ENCODE results near the gene KIF26B.
"Not testable (repeated sequence)": the region's sequence is repeated elsewhere in the genome, so short reads cannot be mapped to it uniquely, and the experiment has no call there.

KIF26B gene

GRCh38 chr1:245327842-245328241 lies 173.1 kb downstream of the KIF26B start:
- no peak for DNase-seq

DNA sequence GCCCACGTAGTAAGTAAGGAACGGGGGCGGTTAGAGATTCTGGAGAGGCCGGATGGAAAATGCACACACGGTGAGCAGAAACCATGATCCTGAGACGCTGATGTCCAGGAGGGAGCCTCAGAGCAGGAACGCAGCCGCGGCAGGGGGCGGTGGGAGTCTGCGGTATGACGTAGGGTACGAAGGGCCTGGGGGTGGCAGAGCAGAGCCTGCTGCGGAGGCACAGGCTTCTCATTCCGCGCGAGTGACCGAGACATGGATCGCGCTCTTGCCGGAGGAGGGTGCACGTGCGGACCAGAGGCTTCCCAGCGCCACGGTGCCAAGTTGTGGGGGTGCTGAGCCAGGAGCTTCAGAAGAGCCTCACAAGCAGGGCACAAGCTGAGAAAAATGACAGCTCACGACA lies 176.2 kb downstream of the KIF26B start:
- DNase-seq, result no peak

GRCh38 chr1:245332085-245332484 lies 177.3 kb downstream of the KIF26B start:
- no peak for DNase-seq

DNA sequence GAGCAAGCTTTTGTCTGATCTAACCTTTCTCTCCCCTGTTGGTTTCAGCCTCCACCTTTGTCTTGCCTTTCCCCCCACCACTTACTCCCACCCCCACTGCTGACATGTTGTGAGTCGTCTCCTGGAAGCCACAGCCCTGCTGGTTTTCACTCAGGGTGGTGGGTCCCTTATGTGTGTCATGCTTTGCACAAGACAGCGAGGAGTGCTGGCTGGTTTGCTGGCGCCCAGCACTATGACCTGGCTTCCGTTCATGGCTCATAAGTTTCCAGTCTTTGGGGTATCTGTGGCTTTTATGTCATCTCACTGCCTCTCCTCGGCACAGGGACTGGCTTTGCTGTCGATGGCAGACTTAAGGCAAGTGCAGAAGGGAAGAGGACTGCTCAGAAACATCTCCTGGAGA lies 177.7 kb downstream of the KIF26B start:
- DNase-seq, result no peak

GRCh38 chr1:245334235-245334634 lies 179.4 kb downstream of the KIF26B start:
- DNase-seq, result no peak

DNA sequence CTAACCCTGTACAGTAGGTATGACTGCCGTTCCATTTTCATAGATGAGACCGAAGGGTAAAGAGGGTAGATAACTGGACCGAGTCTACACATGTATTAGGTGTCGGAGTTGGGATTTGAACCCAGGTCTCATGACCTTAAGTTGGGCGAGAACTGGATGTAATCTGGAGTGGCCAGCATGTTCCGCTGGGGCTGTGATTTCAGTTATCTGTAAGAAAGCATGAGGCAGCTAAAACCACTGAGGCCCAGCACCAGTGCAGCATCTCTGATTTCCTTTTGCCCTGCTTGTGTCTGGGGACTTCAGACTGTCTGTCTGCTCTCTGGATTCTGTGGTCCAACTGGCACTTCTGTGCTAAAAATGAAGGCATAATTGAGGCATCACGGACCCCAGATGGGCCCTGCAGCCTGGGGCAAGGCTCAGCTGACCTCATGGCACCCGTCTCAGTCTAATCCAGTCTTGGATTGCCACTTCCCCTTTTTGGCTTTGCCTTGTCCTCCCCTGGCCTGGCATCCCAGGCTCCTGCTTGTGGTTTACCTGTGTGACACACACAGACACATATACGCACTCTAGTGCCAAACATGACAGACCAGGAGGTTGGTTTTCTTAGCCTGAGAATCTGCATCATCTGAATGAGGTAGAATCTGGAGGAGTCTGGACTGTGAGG lies 180.2 kb downstream of the KIF26B start:
- no peak for DNase-seq

GRCh38 chr1:245335684-245336083 lies 180.9 kb downstream of the KIF26B start:
- not testable (repeated sequence) for DNase-seq

GRCh38 chr1:245336149-245336983 lies 181.6 kb downstream of the KIF26B start:
- DNase-seq, result no peak

GRCh38 chr1:245336984-245337355 lies 182.2 kb downstream of the KIF26B start:
- DNase-seq, result not testable (repeated sequence)

GRCh38 chr1:245337829-245338484 lies 183.2 kb downstream of the KIF26B start:
- no peak for DNase-seq

- no peak for DNase-seq
Measured at GRCh38 chr1:245338485-245338877, 183.7 kb downstream of the KIF26B start.

DNA sequence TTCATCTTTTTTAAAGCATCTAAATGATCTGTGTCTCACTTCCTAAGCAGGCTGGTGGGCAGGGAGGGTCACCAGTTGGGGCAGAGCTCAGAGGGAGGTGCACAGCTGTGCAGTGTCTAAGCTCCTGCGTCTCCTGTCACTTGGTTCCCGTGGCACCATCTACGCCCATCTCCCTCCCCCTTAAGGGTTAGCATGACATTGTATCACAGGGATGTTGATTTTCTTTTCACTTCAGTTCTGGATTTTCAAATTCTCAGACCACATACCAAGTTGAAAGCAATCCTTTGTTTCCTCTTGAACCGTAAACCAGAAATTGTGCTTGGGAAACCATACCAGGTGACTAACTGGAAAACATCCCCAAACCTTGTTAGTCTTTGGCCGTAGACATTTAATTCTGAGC lies 187.0 kb downstream of the KIF26B start:
- no peak for DNase-seq

- no peak for DNase-seq
Measured at GRCh38 chr1:245345191-245345884, 190.6 kb downstream of the KIF26B start.

GRCh38 chr1:245348626-245349025 lies 193.8 kb downstream of the KIF26B start:
- no peak for DNase-seq

DNA sequence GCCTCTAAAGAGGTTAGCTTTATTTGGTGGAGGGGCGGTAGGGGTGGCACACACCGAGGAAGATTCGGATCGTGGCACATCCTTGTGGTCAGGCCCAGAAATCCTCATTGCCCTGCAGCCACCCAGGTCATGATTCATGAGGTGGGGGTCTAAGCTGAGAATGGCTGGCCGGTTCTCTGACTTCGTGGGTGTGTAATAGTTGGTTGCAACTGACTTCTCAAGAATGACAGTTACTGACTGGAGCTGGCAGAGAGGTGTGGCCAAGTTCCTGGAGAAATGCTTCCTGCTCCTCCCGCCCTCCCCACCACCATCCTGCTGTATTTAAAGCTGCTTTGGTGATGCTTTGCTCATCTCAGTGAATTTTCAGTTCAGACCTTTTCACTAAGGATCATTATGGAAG lies 198.6 kb downstream of the KIF26B start:
- no peak for DNase-seq

GRCh38 chr1:245353915-245354775 lies 199.4 kb downstream of the KIF26B start:
- no peak for DNase-seq

DNA sequence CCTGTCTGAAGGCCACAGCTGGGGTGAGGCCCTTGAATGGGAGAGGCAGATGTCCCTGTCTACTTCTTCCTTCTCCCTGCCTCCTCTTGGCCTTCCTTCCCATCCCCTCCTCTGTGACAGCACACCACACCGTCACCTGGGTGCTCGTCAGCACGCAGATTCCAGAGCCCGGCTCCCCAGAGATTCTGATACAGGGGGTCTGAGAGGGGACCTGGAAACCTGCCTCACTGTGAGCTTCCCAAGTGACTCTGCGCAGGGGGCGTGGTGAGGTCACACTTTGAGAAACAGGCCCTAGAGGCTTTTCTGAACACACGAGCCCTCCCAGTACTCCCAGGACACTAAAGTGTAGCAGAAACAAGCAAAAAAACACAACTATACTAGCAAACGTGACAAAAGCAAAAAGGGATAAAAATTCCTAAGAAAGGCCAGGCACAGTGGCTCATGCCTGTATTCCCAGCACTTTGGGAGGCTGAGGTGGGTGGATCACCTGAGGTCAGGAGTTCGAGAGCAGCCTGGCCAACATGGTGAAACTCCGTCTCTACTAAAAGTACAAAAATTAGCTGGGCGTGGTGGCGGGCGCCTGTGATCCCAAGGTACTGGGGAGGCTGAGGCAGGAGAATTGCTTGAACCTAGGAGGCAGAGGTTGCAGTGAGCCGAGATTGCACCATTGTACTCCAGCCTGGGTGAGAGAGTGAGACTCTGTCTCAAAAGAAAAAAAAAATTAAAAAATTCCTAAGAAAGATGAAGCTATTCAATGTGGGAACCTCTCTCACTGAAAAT lies 201.3 kb downstream of the KIF26B start:
- DNase-seq, result not testable (repeated sequence)

DNA sequence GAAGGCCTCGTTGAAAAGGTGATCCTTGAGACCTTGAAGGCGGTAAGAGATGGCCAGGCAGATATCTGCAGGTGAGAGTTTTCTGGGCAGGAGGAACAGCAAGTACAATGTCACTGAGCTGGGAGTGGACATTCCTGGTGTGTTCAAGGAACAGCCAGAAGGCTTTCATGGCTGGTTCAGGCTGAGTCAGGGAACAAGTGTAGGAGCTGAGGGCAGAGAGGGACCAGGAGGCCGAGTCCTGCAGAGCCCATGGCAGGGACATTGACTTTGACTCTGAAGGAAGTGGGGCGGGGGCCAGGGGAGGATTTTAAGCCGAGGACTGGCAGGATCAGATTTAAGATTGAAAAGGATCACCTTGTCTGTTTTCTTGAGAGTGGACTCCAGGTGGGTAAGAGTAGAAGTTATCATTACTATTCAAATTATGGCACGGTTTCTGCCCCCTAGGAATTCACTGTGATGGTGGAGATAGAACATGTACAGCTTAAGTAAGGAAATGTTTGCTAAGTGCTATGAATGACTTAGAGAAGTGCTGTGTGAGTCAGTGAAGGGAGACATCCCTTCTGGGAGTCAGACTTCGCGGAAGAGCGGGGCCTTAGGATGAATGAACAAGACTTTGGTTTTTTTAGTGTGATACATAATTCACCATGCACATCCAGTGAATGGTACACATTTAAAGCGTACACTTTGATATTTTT lies 202.3 kb downstream of the KIF26B start:
- no peak for DNase-seq

DNA sequence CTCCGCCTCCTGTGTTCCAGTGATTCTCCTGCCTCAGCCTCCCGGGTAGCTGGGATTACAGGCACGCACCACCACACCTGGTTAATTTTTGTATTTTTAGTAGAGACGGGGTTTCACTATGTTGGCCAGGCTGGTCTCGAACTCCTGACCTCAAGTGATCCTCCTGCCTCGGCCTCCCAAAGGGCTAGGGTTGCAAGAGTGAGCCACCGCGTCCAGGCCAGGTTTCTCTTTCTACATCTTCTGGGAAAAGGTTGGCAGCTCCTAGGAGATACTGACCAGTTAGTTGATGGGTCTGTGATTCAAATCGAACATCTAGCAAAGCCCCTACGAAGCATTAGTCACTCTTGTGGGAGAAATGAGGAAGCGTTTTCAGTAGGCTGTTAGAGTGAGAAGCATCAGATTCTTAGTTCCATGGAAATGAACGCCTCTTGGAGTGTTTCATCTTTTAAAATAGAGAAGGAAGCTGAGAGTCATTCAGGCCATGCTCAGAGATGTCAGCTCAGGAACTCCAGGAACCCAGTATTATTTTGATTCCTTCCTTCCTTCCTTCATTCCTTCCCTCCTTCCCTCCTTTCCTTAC lies 204.4 kb downstream of the KIF26B start:
- not testable (repeated sequence) for DNase-seq

DNA sequence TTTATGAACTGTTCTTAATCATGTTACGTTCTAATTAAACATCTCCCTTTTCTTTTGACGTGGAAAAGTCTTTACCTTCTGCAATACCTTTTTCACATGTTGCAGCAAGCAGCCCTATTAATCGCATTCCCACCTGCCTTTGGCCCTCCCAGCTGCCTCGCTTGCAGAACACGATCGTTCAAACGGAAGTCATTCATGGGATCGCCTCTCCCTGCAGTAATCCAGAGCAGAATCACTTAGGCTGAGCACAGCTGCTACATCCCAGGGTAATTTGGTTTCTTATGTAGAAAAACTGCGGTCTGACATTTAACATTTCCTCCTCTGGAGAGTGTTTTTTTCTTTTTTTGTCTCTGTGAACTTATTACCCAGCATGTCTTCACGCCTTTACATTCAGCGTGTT lies 206.3 kb downstream of the KIF26B start:
- DNase-seq, result no peak

Data from activated effector memory CD4-positive, alpha-beta T cell treated with Interleukin-2 at 50 U/mL for 16 hours (primary cell).